Measurements from ENCODE around the gene EHD4.

- TF ChIP-seq EZH2phosphoT487 (IDR thresholded peaks at IDR 0.05; ENCODE audit: low read length) (no peak), CTCF (IDR thresholded peaks at IDR 0.05; ENCODE audit: low read length) (no peak)
These were observed 86.5 kb downstream of the EHD4 start for GRCh38 chr15:41885841-41886240.

Measured in MM.1S (cell line).